Vagina (tissue), 2 donors: Measurements from ENCODE around the gene MED20. TPM values are rescaled to one million over a fixed set of nuclear protein-coding genes. Genes with fewer than 3 reads are reported as not detected.

ENCODE experiments used
- DNase-seq, 2 donors: peaks; one replicate each; pipeline ENCODE4 v3.0.0-alpha.2; 2017; ENCODE audit errors: extremely low spot score in 2 of 2
- H3K27ac ChIP-seq: fragments of 200-600 bp; sonication (generic); one replicate; pipeline ENCODE4 v1.5.1; 2019
- H3K27me3 ChIP-seq: fragments of 200-600 bp; sonication (generic); one replicate; pipeline ENCODE4 v1.5.1; 2019
- H3K36me3 ChIP-seq, 2 donors: fragments of 200-600 bp; sonication (generic); one replicate each; pipeline ENCODE4 v1.5.1; 2017 to 2019
- H3K4me1 ChIP-seq: fragments of 200-600 bp; sonication (generic); one replicate; pipeline ENCODE4 v1.5.1; 2019
- H3K4me3 ChIP-seq, 2 donors: fragments of 200-600 bp; sonication (generic); 1 replicate in 1 of 2; 2 replicates in 1 of 2; pipeline ENCODE4 v1.5.1; 2016 to 2019
- H3K9me3 ChIP-seq: fragments of 200-600 bp; sonication (generic); one replicate; pipeline ENCODE4 v1.5.1; 2019
- CTCF ChIP-seq, 3 experiments: fragments of 450-650 bp in 2 of 3; fragments of 200-600 bp in 1 of 3; sonication (generic) in 1 of 3; IDR thresholded peaks; one replicate each; pipeline ENCODE4 v1.5.1; 2017 to 2019; ENCODE audit warnings: antibody characterized with exemption in 3 of 3, mild to moderate bottlenecking in 2 of 3, moderate library complexity in 2 of 3
- POLR2A ChIP-seq, 2 donors: fragments of 450-650 bp; IDR thresholded peaks; one replicate each; pipeline ENCODE4 v1.6.1; 2017; ENCODE audit warnings: antibody characterized with exemption in 2 of 2, mild to moderate bottlenecking in 2 of 2, moderate library complexity in 2 of 2
- POLR2AphosphoS5 ChIP-seq, 2 donors: sonication (generic); formaldehyde crosslinking; IDR thresholded peaks; one replicate each; pipeline ENCODE4 v1.9.0; 2017; ENCODE audit warnings: antibody characterized with exemption in 2 of 2, mild to moderate bottlenecking in 2 of 2, low read depth in 1 of 2; ENCODE audit not compliant: insufficient read depth in 1 of 2
- intact Hi-C: fragments of 100-400 bp; cut with DNase I; formaldehyde crosslinking; loops from one replicate; pipeline ENCODE4 v1.15.1; 2023
- total RNA-seq: library from RNA; depleted of rRNA; stranded (reverse); fragments of >200 nt; gene quantifications from one replicate; pipeline ENCODE4 v1.2.3, GENCODE V29; 2016

The MED20 gene
- total RNA-seq, 1 donor from 2014 or later: 9.6 TPM

DNA sequence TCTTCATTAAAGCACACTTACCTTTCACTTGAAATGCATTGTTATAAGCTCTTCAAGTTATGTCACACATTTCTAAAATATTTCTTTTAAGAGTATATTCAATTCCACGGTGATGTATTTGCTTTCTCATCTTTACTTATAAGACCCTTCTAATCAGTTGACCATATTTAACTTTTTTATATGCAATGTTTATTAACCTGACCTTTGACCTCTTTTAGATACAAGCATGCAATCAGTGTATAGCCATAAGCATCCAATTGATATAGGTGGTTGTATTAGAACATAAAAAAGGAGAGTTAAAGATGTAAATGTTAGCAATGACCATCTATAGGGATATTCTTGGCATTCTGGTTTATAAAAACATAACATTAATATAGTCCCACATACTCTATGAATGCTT is 35.0 kb downstream of the MED20 start:
- H3K9me3 ChIP-seq: no peaks in the 10 kb centered on the region
- no peaks in the 10 kb centered on the region for H3K36me3 ChIP-seq
- H3K27ac ChIP-seq: no peak overlapping the region
- no peak for TF ChIP-seq CTCF (IDR thresholded peaks at IDR 0.05)
- TF ChIP-seq POLR2AphosphoS5 (IDR thresholded peaks at IDR 0.05; ENCODE audit: insufficient read depth in 1 of 2, low read depth in 1 of 2): no peak
- TF ChIP-seq POLR2A (IDR thresholded peaks at IDR 0.05): no peak
- H3K4me1 ChIP-seq: no peaks in the 10 kb centered on the region
- no peak overlapping the region for H3K4me3 ChIP-seq
- no peaks in the 10 kb centered on the region for H3K27me3 ChIP-seq
- intact Hi-C loops: no loop called here
- no peak for DNase-seq

DNA sequence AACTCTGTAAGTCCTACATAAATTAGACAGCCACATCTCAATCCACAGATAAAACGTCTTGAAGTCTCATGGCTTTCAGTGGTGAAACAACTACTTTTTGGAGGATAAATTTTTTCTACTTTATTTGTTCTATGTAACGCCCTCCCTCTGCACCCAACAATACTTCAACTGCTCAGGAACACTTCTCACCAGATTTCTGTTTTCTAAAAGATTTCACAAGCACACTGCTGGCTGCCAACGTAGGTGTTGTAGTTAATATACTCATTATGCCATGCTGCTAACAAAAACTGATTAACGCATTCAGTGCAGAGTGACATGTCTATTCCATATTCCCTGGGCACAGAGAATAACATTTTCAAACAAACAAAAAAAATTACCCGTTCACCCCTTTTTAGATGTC is 36.0 kb downstream of the MED20 start:
- Histone ChIP-seq H3K36me3 (no peaks in the 10 kb centered on the region), H3K4me1 (no peaks in the 10 kb centered on the region), H3K27me3 (no peaks in the 10 kb centered on the region), H3K4me3 (no peak overlapping the region), H3K9me3 (no peaks in the 10 kb centered on the region), H3K27ac (no peak overlapping the region)
- TF ChIP-seq POLR2AphosphoS5 (IDR thresholded peaks at IDR 0.05; ENCODE audit: insufficient read depth in 1 of 2, low read depth in 1 of 2): no peak
- intact Hi-C loops: no loop called here
- no peak for DNase-seq

GRCh38 chr6:41881506-41881905 is 39.4 kb downstream of the MED20 start:
- no peaks in the 10 kb centered on the region for H3K4me1 ChIP-seq
- no peak for DNase-seq
- no peaks in the 10 kb centered on the region for H3K36me3 ChIP-seq
- no peak overlapping the region for H3K27ac ChIP-seq
- no peaks in the 10 kb centered on the region for H3K27me3 ChIP-seq
- intact Hi-C loops: no loop called here
- no peak for TF ChIP-seq POLR2A (IDR thresholded peaks at IDR 0.05)
- TF ChIP-seq POLR2AphosphoS5 (IDR thresholded peaks at IDR 0.05; ENCODE audit: insufficient read depth in 1 of 2, low read depth in 1 of 2): no peak
- no peak for TF ChIP-seq CTCF (IDR thresholded peaks at IDR 0.05)
- H3K4me3 ChIP-seq: no peak overlapping the region
- H3K9me3 ChIP-seq: no peaks in the 10 kb centered on the region

GRCh38 chr6:41878961-41879405 is 42.0 kb downstream of the MED20 start:
- H3K4me1 ChIP-seq: no peaks in the 10 kb centered on the region
- H3K36me3 ChIP-seq: no peaks in the 10 kb centered on the region
- intact Hi-C loops: no loop called here
- H3K27ac ChIP-seq: no peak overlapping the region
- no peaks in the 10 kb centered on the region for H3K27me3 ChIP-seq
- no peaks in the 10 kb centered on the region for H3K9me3 ChIP-seq
- no peak for DNase-seq
- H3K4me3 ChIP-seq: no peak overlapping the region
- TF ChIP-seq CTCF (IDR thresholded peaks at IDR 0.05) (no peak), POLR2A (IDR thresholded peaks at IDR 0.05) (no peak), POLR2AphosphoS5 (IDR thresholded peaks at IDR 0.05; ENCODE audit: insufficient read depth in 1 of 2, low read depth in 1 of 2) (no peak)

GRCh38 chr6:41878246-41878645 is 42.7 kb downstream of the MED20 start:
- H3K27ac ChIP-seq: no peak overlapping the region
- H3K27me3 ChIP-seq: no peaks in the 10 kb centered on the region
- H3K36me3 ChIP-seq: no peaks in the 10 kb centered on the region
- no peak overlapping the region for H3K4me3 ChIP-seq
- H3K4me1 ChIP-seq: no peaks in the 10 kb centered on the region
- no peak for TF ChIP-seq CTCF (IDR thresholded peaks at IDR 0.05)
- no peak for TF ChIP-seq POLR2AphosphoS5 (IDR thresholded peaks at IDR 0.05; ENCODE audit: insufficient read depth in 1 of 2, low read depth in 1 of 2)
- no peak for TF ChIP-seq POLR2A (IDR thresholded peaks at IDR 0.05)
- intact Hi-C loops: no loop called here
- no peaks in the 10 kb centered on the region for H3K9me3 ChIP-seq
- no peak for DNase-seq
